Measurements from ENCODE around the gene GTF3C1. TPM values are rescaled to one million over a fixed set of nuclear protein-coding genes. Genes with fewer than 3 reads are reported as not detected.
A peak's percentile ranks its signal among the peaks of the same experiment; 100 is the strongest.
"Not testable (repeated sequence)": the region's sequence is repeated elsewhere in the genome, so short reads cannot be mapped to it uniquely, and the experiment has no call there.

The GTF3C1 gene
- total RNA-seq, 2 donors from 2014 or later, result 45.8 to 48.8 TPM

- no peak for DNase-seq
- ATAC-seq, result peak; percentile 23
- intact Hi-C loops (cut with DNase I, micrococcal nuclease), result no loop called here
Observed at GRCh38 chr16:27571433-27572326, 22.0 kb upstream of the GTF3C1 start.

GRCh38 chr16:27570986-27571385 is 21.3 kb upstream of the GTF3C1 start:
- intact Hi-C loops (cut with DNase I, micrococcal nuclease); ATAC-seq; DNase-seq: not testable (repeated sequence)

GRCh38 chr16:27568077-27568476 is 18.4 kb upstream of the GTF3C1 start:
- ATAC-seq (no peak), DNase-seq (no peak)
- intact Hi-C loops (cut with DNase I, micrococcal nuclease), result no loop called here

- peak; percentile 58 to 74 for DNase-seq
- intact Hi-C loops (cut with DNase I, micrococcal nuclease), result no loop called here
- ATAC-seq, result peak; percentile 99
Observed at GRCh38 chr16:27566417-27566816, 16.7 kb upstream of the GTF3C1 start.

- intact Hi-C loops (cut with DNase I, micrococcal nuclease), result no loop called here
- DNase-seq, result no peak
- no peak for ATAC-seq
Observed at GRCh38 chr16:27564224-27564623, 14.5 kb upstream of the GTF3C1 start.

- no peak for ATAC-seq
Observed at GRCh38 chr16:27561216-27561615, 11.5 kb upstream of the GTF3C1 start.

GRCh38 chr16:27558932-27559331 is 9.2 kb upstream of the GTF3C1 start:
- ATAC-seq, result no peak
- intact Hi-C loops (cut with DNase I, micrococcal nuclease), result no loop called here
- no peak for DNase-seq

More at GRCh38 chr16:27561216-27561615, 11.5 kb upstream of the GTF3C1 start:
- intact Hi-C loops (cut with DNase I, micrococcal nuclease), result no loop called here
- no peak for DNase-seq

GRCh38 chr16:27558434-27558833 is 8.7 kb upstream of the GTF3C1 start:
- ATAC-seq (no peak), DNase-seq (no peak)
- intact Hi-C loops (cut with DNase I, micrococcal nuclease), result no loop called here

- intact Hi-C loops (cut with DNase I, micrococcal nuclease), result no loop called here
- no peak for ATAC-seq
Observed at GRCh38 chr16:27556471-27556870, 6.8 kb upstream of the GTF3C1 start.

GRCh38 chr16:27551036-27551435 is 1.3 kb upstream of the GTF3C1 start:
- ATAC-seq, result no peak
- intact Hi-C loops (cut with DNase I, micrococcal nuclease), result no loop called here
- DNase-seq, result no peak

More at GRCh38 chr16:27556471-27556870, 6.8 kb upstream of the GTF3C1 start:
- no peak for DNase-seq

- DNase-seq, result no peak
- ATAC-seq, result no peak
- intact Hi-C loops (cut with DNase I, micrococcal nuclease), result no loop called here
Observed at GRCh38 chr16:27550582-27550920, 838 bp upstream of the GTF3C1 start.

- DNase-seq (no peak), ATAC-seq (peak; percentile 59)
Observed at GRCh38 chr16:27549464-27549745, 308 bp downstream of the GTF3C1 start.

GRCh38 chr16:27547851-27548250 is 1.9 kb downstream of the GTF3C1 start:
- DNase-seq (no peak), ATAC-seq (no peak)
- intact Hi-C loops (cut with DNase I, micrococcal nuclease), result no loop called here

More at GRCh38 chr16:27549464-27549745, 308 bp downstream of the GTF3C1 start:
- intact Hi-C loops (cut with DNase I, micrococcal nuclease), result no loop called here

- ATAC-seq, result no peak
- no peak for DNase-seq
- intact Hi-C loops (cut with DNase I, micrococcal nuclease), result no loop called here
Observed at GRCh38 chr16:27547134-27547533, 2.6 kb downstream of the GTF3C1 start.

GRCh38 chr16:27544671-27545070 is 5.0 kb downstream of the GTF3C1 start:
- no peak for DNase-seq
- no peak for ATAC-seq
- intact Hi-C loops (cut with DNase I, micrococcal nuclease), result no loop called here

GRCh38 chr16:27543801-27544200 is 5.9 kb downstream of the GTF3C1 start:
- intact Hi-C loops (cut with DNase I, micrococcal nuclease), result no loop called here
- ATAC-seq, result no peak

GRCh38 chr16:27539636-27540035 is 10.1 kb downstream of the GTF3C1 start:
- no peak for DNase-seq
- no peak for ATAC-seq
- intact Hi-C loops (cut with DNase I, micrococcal nuclease), result no loop called here

More at GRCh38 chr16:27543801-27544200, 5.9 kb downstream of the GTF3C1 start:
- DNase-seq, result no peak

- ATAC-seq, result no peak
- DNase-seq, result no peak
- intact Hi-C loops (cut with DNase I, micrococcal nuclease), result no loop called here
Observed at GRCh38 chr16:27539120-27539519, 10.6 kb downstream of the GTF3C1 start.

GRCh38 chr16:27538528-27538927 is 11.2 kb downstream of the GTF3C1 start:
- DNase-seq (no peak), ATAC-seq (no peak)
- intact Hi-C loops (cut with DNase I, micrococcal nuclease), result no loop called here

- ATAC-seq (no peak), DNase-seq (no peak)
- intact Hi-C loops (cut with DNase I, micrococcal nuclease), result no loop called here
Observed at GRCh38 chr16:27534256-27534655, 15.5 kb downstream of the GTF3C1 start.

All from left colon (tissue), 2 donors.